GM13977 (cell line): ENCODE measurements around the gene KLF2.

Source experiments
- DNase-seq: peaks from one replicate; pipeline ENCODE4 v3.0.0; 2012; ENCODE audit warnings: low spot score
- in situ Hi-C: fragments of 300-500 bp; cut with MboI; formaldehyde crosslinking; loops from one replicate; pipeline ENCODE4 v1.12.0; 2022; ENCODE audit warnings: low sequenced_read_pairs, low pct_unique_long_range_greater_than_20kb, mixed read lengths, inconsistent platforms; ENCODE audit not compliant: unreplicated experiment
- TF ChIP-seq, protein P1 (sequence below): IDR thresholded peaks from 2 replicates; pipeline ENCODE4 v1.5.1; 2012; ENCODE audit warnings: mild to moderate bottlenecking, control low read depth; ENCODE audit not compliant: insufficient read depth; ENCODE audit errors: extremely low read depth, missing control alignments

The KLF2 gene

DNA sequence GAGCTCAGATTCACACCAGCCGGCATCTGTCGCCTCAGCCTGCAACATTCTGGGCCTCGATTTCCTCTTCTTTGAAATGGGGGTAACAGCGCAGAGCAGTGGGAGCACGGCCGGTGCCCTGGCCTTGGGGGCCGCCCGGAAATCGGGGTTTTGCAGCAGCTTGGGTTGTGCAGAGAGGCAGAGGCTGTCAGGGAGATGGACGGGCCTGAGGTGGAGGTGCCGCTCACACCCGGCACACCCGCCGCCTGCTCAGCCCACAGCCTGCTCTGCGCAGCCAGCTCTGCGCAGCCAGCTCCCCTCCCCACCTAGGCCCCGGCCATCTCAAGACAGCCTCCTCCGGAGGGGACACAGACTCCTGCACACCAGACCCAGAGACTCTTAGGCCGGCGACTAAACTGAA is 10.6 kb downstream of the KLF2 start:
- DNase-seq: no peak
- TF ChIP-seq, protein P1, sequence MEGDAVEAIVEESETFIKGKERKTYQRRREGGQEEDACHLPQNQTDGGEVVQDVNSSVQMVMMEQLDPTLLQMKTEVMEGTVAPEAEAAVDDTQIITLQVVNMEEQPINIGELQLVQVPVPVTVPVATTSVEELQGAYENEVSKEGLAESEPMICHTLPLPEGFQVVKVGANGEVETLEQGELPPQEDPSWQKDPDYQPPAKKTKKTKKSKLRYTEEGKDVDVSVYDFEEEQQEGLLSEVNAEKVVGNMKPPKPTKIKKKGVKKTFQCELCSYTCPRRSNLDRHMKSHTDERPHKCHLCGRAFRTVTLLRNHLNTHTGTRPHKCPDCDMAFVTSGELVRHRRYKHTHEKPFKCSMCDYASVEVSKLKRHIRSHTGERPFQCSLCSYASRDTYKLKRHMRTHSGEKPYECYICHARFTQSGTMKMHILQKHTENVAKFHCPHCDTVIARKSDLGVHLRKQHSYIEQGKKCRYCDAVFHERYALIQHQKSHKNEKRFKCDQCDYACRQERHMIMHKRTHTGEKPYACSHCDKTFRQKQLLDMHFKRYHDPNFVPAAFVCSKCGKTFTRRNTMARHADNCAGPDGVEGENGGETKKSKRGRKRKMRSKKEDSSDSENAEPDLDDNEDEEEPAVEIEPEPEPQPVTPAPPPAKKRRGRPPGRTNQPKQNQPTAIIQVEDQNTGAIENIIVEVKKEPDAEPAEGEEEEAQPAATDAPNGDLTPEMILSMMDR: no peak
- in situ Hi-C loops: no loop called here

DNA sequence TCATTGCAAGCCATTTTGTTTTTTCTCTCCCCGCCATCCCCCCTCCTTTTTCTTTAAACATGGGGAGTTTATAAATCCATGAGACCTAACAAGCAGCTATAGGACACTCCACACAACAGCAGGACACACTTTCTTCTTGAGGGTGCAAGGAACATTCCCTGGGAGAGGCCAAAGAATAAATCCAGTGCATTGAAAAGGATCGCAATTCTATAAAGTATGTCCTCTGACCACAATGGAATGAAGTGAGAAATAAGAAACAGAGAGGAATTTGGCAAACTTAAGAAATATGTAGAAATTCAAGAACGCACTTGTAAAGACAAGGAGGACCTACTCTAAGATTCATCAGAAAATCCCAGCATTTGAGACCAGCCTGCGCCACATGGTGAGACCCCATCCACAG is 11.9 kb downstream of the KLF2 start:
- DNase-seq: no peak
- TF ChIP-seq, protein P1: no peak
- in situ Hi-C loops: no loop called here

DNA sequence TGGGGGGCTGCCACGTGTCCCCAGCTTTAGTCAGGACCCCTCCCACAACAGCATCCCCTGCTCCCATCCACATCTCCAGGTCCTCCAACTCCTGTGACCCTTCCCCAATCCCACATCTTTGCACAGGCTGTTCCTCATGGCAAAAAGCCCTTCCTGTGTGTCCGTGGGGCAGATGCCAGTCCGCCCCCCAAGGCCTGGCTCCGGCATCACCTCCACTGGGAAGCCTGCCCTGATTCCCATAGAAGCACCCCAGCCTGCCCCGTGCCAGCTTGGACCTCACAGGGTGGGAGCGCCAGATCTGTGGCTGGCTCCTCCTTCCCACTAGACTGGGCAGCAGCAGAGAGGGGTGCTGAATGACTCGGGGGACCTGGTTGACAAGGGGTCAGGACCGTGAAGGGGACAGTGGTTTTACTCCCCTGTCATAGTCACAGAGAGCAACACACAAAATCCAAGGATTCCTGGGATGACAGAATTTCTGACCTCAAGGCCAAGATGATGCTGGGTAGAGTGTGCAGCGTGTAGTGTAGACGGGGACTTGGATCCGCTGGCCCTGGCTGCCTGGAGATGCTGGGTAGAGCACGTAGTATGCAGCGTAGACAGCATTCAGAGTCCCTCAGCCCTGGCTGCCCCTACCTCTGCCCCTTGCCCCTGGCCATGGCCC is 13.3 kb downstream of the KLF2 start:
- no peak for DNase-seq
- TF ChIP-seq, protein P1: no peak
- in situ Hi-C loops: no loop called here

DNA sequence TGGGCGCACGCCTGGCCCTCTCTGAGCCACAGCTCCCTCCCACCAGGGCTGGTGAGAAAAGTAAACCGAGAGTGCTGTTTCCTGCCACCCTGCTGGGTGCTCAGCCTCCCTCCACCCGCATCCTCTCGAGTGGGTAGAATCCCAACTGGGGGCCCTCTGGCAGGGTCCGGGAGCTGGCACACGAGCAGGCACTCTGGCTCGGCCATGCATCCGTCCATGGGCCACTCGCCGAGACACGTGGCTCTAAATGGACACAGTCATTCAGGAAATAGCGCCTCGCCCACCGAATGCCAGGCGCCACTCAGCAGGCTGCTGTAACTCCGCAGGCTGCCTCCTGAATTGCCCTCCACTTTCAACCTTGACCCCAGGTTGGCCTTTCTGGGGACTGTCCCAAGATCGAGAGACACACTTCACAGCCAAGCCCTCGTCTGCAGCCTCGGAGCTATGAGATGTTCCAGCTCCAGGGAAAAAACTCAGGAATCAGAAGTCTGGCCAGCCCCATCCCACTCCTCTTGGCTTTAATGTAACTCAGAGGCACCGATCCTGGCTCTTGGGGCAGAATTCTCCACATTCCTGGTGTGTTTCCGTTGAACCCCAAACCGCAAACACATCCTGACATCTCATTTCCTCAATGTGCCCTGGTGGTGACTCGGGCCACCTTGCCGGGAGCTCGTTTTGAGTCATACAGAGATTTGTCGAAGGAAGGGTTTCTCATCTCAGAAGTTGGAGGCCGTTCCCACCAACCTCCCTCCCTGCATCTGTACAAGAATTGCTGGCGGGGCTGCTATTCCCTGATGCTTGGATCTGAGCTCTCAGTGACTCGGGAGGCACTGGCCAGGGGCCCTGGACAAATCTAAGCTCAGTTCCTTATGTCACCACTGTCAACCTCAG is 14.1 kb downstream of the KLF2 start:
- TF ChIP-seq, protein P1: no peak
- in situ Hi-C loops: no loop called here
- peak; percentile 66 for DNase-seq

DNA sequence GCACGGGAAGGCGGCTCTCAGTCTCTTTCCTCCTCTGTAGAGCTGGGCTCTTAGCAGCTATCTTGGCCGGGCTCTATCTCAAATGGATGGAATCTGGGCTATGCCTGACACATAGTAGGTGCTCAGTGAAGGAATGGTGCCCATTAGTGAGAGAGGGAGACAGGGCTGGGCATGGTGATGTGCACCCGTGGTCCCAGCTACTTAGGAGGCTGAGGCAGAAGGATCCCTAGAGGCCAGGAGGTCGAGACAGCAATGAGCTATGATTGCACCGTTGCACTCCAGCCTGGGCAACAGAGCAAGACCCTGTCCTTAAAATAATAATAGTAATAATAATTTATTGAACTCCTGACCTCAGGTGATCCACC is 14.7 kb downstream of the KLF2 start:
- TF ChIP-seq, protein P1: no peak
- DNase-seq: no peak
- in situ Hi-C loops: no loop called here

DNA sequence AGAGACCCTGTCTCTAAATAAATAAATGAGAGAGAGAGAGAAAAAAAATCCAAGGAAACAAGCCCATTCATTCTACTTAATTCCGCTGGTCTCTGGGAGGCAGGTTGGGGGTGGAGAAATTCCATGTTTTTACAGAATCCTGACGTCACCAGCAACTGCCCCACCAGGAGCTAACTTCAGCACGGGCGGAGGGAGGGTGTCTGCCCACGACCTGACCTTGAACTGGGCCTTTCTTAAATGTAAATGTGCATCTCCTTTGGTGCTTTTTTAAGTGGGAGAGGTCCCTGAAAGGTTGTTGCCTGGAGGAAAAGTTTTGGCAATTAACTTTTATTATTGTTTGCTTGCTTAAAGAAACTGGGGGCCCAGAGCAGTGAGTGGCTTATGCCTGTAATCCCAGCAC is 15.5 kb downstream of the KLF2 start:
- TF ChIP-seq, protein P1: no peak
- in situ Hi-C loops: no loop called here
- DNase-seq: no peak
